ENCODE measurements around the gene OGFR. TPM values are rescaled to one million over a fixed set of nuclear protein-coding genes. Genes with fewer than 3 reads are reported as not detected.

Gene OGFR
- total and polyA plus RNA-seq, 2 donors (not counting 1 experiment from before 2014, with no cell fraction given) = 71.7 to 102 TPM

DNA sequence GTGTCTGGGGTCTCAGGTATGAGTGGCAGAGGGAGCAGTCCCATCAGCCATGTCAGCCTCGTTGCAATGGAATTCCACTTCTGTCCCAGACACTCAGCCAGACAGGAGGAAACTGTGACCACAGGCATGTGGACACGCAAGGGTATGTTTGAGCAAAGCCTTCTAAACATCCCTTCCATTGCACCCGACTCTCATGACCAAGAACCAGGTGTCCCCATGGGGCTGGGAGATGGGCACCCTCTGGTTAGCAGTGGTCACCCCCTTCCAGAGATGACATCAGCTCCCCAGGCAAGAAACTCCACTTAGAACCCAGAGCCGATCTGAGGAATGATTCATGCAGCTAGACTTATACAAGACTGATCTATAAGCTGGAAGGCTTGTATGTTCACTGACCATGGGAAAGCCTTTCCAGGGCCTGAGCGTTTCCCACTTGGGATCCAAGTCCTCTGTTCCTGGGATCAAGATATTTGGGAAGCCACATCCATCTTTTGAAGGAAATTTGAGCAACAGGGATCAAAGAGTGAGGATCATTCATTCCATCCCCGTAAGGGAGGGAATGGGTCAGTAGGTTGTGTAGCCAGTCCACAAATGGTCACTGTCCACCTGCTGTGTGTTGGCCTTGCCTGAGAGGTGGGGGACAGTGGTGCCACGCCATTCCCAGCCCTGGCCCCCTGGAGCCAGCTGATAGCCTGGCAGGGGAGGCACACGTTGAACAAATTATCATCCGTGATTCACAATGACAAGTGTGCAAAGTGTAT is 12.3 kb upstream of the OGFR start:
- no peak overlapping the region for H3K9ac ChIP-seq (ENCODE audit: low read length)
- no peaks in the 10 kb centered on the region for H3K9me3 Mint-ChIP-seq (ENCODE audit: insufficient read depth)

More for the DNA sequence above, 12.3 kb upstream of the OGFR start:
- Histone ChIP-seq H3K36me3 (replicated peaks in 1 of 2; ENCODE audit: control extremely low read depth in 1 of 2, control insufficient read depth in 1 of 2, extremely low read depth in 1 of 2, insufficient read depth in 2 of 2, low read length in 1 of 2) (no peaks in the 10 kb centered on the region), H3K4me2 (replicated peaks; ENCODE audit: low read depth, low read length, poor library complexity, severe bottlenecking) (no peak overlapping the region), H3K27ac (ENCODE audit: low read length in 2 of 2) (peak overlapping the region in 1 of 2 donors; percentile 29), H4K20me1 (ENCODE audit: control insufficient read depth, insufficient read depth, low read length, poor library complexity, severe bottlenecking) (peaks cover 6% of the 10 kb centered on the region), H2AFZ (ENCODE audit: insufficient read depth, low read depth, low read length, poor library complexity, severe bottlenecking) (no peak overlapping the region), H3K27me3 (replicated peaks in 1 of 4; ENCODE audit: control extremely low read depth in 1 of 4, control insufficient read depth in 3 of 4, insufficient read depth in 4 of 4, low read length in 3 of 4) (no peaks in the 10 kb centered on the region), H3K4me3 (ENCODE audit: control extremely low read depth in 1 of 5, extremely low read depth in 1 of 5, insufficient read depth in 1 of 5, low read depth in 2 of 5, low read length in 4 of 5) (no peak overlapping the region), H3K4me1 (ENCODE audit: control insufficient read depth in 2 of 2, insufficient read depth in 2 of 2, low read length in 2 of 2) (peaks cover 13 to 41% of the 10 kb centered on the region in 2 donors), H3K79me2 (ENCODE audit: control insufficient read depth, insufficient read depth, low read length) (peaks cover 5% of the 10 kb centered on the region), H3K9me3 (ENCODE audit: control extremely low read depth in 1 of 3, control insufficient read depth in 2 of 3, insufficient read depth in 1 of 3, low read length in 2 of 3) (no peaks in the 10 kb centered on the region)
- TF ChIP-seq, protein P1, sequence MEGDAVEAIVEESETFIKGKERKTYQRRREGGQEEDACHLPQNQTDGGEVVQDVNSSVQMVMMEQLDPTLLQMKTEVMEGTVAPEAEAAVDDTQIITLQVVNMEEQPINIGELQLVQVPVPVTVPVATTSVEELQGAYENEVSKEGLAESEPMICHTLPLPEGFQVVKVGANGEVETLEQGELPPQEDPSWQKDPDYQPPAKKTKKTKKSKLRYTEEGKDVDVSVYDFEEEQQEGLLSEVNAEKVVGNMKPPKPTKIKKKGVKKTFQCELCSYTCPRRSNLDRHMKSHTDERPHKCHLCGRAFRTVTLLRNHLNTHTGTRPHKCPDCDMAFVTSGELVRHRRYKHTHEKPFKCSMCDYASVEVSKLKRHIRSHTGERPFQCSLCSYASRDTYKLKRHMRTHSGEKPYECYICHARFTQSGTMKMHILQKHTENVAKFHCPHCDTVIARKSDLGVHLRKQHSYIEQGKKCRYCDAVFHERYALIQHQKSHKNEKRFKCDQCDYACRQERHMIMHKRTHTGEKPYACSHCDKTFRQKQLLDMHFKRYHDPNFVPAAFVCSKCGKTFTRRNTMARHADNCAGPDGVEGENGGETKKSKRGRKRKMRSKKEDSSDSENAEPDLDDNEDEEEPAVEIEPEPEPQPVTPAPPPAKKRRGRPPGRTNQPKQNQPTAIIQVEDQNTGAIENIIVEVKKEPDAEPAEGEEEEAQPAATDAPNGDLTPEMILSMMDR (IDR thresholded peaks at IDR 0.05) = no peak
- TF ChIP-seq EZH2 (IDR thresholded peaks at IDR 0.05; ENCODE audit: borderline replicate concordance, insufficient read depth, low read depth, low read length, poor library complexity, severe bottlenecking) = no peak
- Mint-ChIP-seq H3K4me3 (no peak overlapping the region), H3K27ac (peak overlapping the region; percentile 64), H3K27me3 (no peaks in the 10 kb centered on the region), H3K4me1 (peaks cover 27% of the 10 kb centered on the region)
- ChIA-PET POLR2A (no interaction called here), CTCF (interaction anchor here (0.8 to 2.7 kb wide), 20 partner anchors 12 to 383 kb away, joined by 3 to 22 read pairs (median 8); partner anchors contain the start of genes OGFR and SLCO4A1)
- intact Hi-C loops (cut with micrococcal nuclease) = loop anchor here (2.0 to 10.0 kb wide), 5 partner anchors 70 to 555 kb away; partner anchors contain the start of genes CABLES2, OSBPL2, RPS21 and SLC17A9
- DNase-seq = no peak
- 70% methylated on average over 8 of the region's 9 CpGs for WGBS (ENCODE audit: insufficient coverage)
- ATAC-seq (ENCODE audit: low read depth) = no peak

All from B cell (primary cell).